ENCODE data around the gene TCERG1L.

Gene TCERG1L

DNA sequence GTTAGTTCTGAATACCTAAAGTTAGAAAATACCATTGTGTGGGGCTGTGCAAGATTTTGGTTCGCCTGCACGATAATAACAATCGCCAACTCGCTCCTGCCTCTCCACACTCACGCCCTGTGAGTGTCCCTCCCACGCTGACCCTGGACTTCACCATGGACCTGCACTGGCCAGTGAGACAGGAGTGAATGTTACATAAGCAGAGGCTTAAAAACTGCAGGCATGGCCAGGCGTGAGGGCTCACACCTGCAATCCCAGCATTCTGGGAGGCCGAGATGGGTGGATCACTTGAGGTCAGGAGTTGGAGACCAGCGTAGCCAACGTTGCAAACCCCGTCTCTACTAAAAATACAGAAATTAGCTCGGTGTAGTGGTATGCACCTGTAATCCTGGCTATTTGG lies 68.4 kb downstream of the TCERG1L start:
- Histone ChIP-seq H3K9me2 (replicated peaks; ENCODE audit: low read depth, low read length) (no peaks in the 10 kb centered on the region), H3K27me3 (ENCODE audit: insufficient read depth, low read length, poor library complexity, severe bottlenecking) (no peaks in the 10 kb centered on the region), H3F3A (ENCODE audit: low read depth) (no peaks in the 10 kb centered on the region), H3K9ac (ENCODE audit: low read depth, low read length, poor library complexity, severe bottlenecking) (no peak overlapping the region), H3K79me2 (ENCODE audit: insufficient read depth, low read length) (no peaks in the 10 kb centered on the region), H2AFZ (ENCODE audit: low read length) (no peak overlapping the region), H3K4me3 (ENCODE audit: low read length, poor library complexity, severe bottlenecking) (no peak overlapping the region), H3K4me2 (ENCODE audit: low read depth, low read length, poor library complexity, severe bottlenecking) (no peak overlapping the region), H3K9me3 (ENCODE audit: insufficient read depth, low read depth, low read length) (peaks cover 8% of the 10 kb centered on the region; the same call in 1 of the 2 replicates), H3K36me3 (ENCODE audit: insufficient read depth, low read length) (no peaks in the 10 kb centered on the region), H4K20me1 (ENCODE audit: insufficient read depth, low read length, poor library complexity, severe bottlenecking) (no peaks in the 10 kb centered on the region), H3K4me1 (ENCODE audit: insufficient read depth, low read length, poor library complexity, severe bottlenecking) (no peaks in the 10 kb centered on the region)
- TF ChIP-seq, protein P1, sequence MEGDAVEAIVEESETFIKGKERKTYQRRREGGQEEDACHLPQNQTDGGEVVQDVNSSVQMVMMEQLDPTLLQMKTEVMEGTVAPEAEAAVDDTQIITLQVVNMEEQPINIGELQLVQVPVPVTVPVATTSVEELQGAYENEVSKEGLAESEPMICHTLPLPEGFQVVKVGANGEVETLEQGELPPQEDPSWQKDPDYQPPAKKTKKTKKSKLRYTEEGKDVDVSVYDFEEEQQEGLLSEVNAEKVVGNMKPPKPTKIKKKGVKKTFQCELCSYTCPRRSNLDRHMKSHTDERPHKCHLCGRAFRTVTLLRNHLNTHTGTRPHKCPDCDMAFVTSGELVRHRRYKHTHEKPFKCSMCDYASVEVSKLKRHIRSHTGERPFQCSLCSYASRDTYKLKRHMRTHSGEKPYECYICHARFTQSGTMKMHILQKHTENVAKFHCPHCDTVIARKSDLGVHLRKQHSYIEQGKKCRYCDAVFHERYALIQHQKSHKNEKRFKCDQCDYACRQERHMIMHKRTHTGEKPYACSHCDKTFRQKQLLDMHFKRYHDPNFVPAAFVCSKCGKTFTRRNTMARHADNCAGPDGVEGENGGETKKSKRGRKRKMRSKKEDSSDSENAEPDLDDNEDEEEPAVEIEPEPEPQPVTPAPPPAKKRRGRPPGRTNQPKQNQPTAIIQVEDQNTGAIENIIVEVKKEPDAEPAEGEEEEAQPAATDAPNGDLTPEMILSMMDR (conservative IDR thresholded peaks at IDR 0.05; ENCODE audit: low read length) = no peak
- no peak for TF ChIP-seq EZH2phosphoT487 (IDR thresholded peaks at IDR 0.05; ENCODE audit: borderline replicate concordance)

- Histone ChIP-seq H4K20me1 (ENCODE audit: insufficient read depth, low read length, poor library complexity, severe bottlenecking) (no peaks in the 10 kb centered on the region), H2AFZ (ENCODE audit: low read length) (no peak overlapping the region), H3K79me2 (ENCODE audit: insufficient read depth, low read length) (no peaks in the 10 kb centered on the region), H3K9me2 (replicated peaks; ENCODE audit: low read depth, low read length) (no peaks in the 10 kb centered on the region), H3K4me3 (ENCODE audit: low read length, poor library complexity, severe bottlenecking) (no peak overlapping the region), H3K9ac (ENCODE audit: low read depth, low read length, poor library complexity, severe bottlenecking) (no peak overlapping the region), H3F3A (ENCODE audit: low read depth) (no peaks in the 10 kb centered on the region), H3K27me3 (ENCODE audit: insufficient read depth, low read length, poor library complexity, severe bottlenecking) (no peaks in the 10 kb centered on the region), H3K4me1 (ENCODE audit: insufficient read depth, low read length, poor library complexity, severe bottlenecking) (no peaks in the 10 kb centered on the region), H3K36me3 (ENCODE audit: insufficient read depth, low read length) (no peaks in the 10 kb centered on the region), H3K4me2 (ENCODE audit: low read depth, low read length, poor library complexity, severe bottlenecking) (no peak overlapping the region), H3K9me3 (ENCODE audit: insufficient read depth, low read depth, low read length) (peaks cover 8% of the 10 kb centered on the region; the same call in 1 of the 2 replicates)
- TF ChIP-seq, protein P1 (conservative IDR thresholded peaks at IDR 0.05; ENCODE audit: low read length) = 0 out of 2 replicates have a peak, but pooled peaks have one; percentile 20
- no peak for TF ChIP-seq EZH2phosphoT487 (IDR thresholded peaks at IDR 0.05; ENCODE audit: borderline replicate concordance)
Measured at GRCh38 chr10:131242007-131242406, 69.5 kb downstream of the TCERG1L start.

DNA sequence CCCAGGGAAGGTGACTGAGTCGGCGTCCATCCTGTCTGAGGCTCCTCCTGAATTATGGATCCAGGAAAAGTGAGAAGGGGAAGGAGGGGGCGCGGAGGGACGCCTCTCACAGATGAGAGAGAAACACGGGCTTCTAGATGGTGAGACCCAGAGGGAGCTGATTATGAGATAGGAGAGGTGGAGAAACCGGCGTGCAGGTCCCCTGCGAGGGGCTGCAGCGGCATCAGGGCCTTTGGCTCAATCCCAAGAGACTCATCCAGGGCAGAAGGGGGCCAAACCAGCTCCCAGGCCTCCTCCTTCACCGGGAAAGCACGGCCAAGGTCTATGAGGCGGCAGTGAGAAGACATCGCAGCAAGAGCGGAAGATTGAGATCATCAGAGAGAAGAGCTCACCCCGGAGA lies 70.8 kb downstream of the TCERG1L start:
- H3K9me2 ChIP-seq (replicated peaks; ENCODE audit: low read depth, low read length) = no peaks in the 10 kb centered on the region
- no peaks in the 10 kb centered on the region for H3F3A ChIP-seq (ENCODE audit: low read depth)
- no peaks in the 10 kb centered on the region for H3K4me1 ChIP-seq (ENCODE audit: insufficient read depth, low read length, poor library complexity, severe bottlenecking)
- no peaks in the 10 kb centered on the region for H3K79me2 ChIP-seq (ENCODE audit: insufficient read depth, low read length)
- TF ChIP-seq, protein P1 (conservative IDR thresholded peaks at IDR 0.05; ENCODE audit: low read length) = no peak
- no peak for TF ChIP-seq EZH2phosphoT487 (IDR thresholded peaks at IDR 0.05; ENCODE audit: borderline replicate concordance)
- H4K20me1 ChIP-seq (ENCODE audit: insufficient read depth, low read length, poor library complexity, severe bottlenecking) = no peaks in the 10 kb centered on the region
- H3K27me3 ChIP-seq (ENCODE audit: insufficient read depth, low read length, poor library complexity, severe bottlenecking) = no peaks in the 10 kb centered on the region
- no peak overlapping the region for H3K4me2 ChIP-seq (ENCODE audit: low read depth, low read length, poor library complexity, severe bottlenecking)
- H3K9ac ChIP-seq (ENCODE audit: low read depth, low read length, poor library complexity, severe bottlenecking) = no peak overlapping the region
- peaks cover 12% of the 10 kb centered on the region; the same call in 1 of the 2 replicates for H3K9me3 ChIP-seq (ENCODE audit: insufficient read depth, low read depth, low read length)
- H3K4me3 ChIP-seq (ENCODE audit: low read length, poor library complexity, severe bottlenecking) = no peak overlapping the region
- no peaks in the 10 kb centered on the region for H3K36me3 ChIP-seq (ENCODE audit: insufficient read depth, low read length)
- H2AFZ ChIP-seq (ENCODE audit: low read length) = no peak overlapping the region
